ENCODE measurements around the gene CMSS1.

CMSS1 gene

DNA sequence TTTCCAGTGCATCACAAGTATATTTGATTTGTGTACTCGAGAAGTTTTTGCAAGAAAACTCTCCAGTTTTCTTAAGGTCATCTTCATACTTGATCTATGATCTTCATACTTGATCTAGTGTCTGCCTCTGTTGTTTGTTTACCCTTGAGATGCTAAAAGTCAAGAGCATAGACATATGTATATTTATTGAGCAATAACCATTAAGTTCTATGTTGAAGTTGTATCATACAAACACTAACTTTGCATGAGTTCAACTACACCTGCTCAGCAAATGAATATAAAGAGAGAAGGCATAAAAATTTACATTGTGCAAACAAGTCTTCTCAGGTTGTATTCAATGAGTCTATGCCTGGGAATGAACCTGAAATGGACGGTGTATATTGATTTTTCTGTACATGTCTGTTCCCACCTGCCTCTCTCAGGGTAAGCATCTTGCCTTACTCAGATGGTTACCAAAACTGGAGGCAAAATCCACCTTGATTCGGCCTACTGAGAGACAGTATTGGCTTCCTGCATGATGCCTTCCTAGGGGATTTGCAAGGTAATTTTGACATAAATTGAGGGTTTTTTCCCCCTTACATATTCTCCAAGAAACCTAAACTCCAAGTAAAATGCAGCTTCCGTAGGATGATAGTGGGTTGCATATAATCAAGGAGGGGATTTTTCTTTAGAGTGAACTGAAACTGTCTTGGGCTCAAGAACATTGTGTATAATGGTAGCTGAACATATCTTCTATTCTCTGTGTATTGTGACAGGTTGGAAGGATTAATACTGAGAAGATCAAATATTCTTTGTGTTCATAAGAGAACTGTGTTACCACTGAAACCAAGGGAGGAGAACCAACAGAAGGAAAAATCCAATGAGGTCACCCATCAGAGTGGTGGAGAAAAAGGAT lies 186.2 kb downstream of the CMSS1 start:
- Mint-ChIP-seq H3K27me3 (no peaks in the 10 kb centered on the region), H3K27ac (no peak overlapping the region), H3K4me1 (peaks cover 16 to 29% of the 10 kb centered on the region in 2 donors), H3K36me3 (peaks cover 7 to 11% of the 10 kb centered on the region in 2 donors), H3K4me3 (no peak overlapping the region), H3K9me3 (peaks cover 3 to 4% of the 10 kb centered on the region in 2 donors)
- ATAC-seq (replicated peaks) = peak; percentile 53 to 76
- DNase-seq = no peak

DNA sequence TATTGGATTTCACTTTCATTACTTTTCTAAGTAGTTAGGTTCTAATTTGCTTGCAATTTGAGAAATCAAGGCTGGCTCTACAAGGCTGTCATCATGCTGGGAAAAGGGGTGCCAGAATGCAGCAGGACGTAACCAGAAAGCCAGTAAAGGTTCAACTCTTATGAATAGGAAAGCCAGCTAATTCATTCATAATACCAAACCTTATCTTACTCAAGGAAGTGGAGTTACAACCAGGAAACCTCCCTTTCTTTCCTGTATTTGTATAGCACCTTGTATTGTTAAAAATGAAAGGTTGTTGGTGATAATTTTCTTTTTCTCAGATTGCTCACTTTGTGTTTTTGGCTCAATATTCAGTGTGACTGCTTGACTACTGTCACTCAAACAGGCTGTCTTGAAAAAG lies 187.3 kb downstream of the CMSS1 start:
- DNase-seq (no peak), ATAC-seq (replicated peaks) (no peak)
- Mint-ChIP-seq H3K36me3 (peaks cover 4 to 6% of the 10 kb centered on the region in 2 donors), H3K4me3 (no peak overlapping the region), H3K4me1 (peaks cover 24 to 36% of the 10 kb centered on the region in 2 donors), H3K27ac (no peak overlapping the region), H3K27me3 (no peaks in the 10 kb centered on the region), H3K9me3 (no peaks in the 10 kb centered on the region)

- Mint-ChIP-seq H3K4me1 (peaks cover 26 to 40% of the 10 kb centered on the region in 2 donors), H3K9me3 (no peaks in the 10 kb centered on the region), H3K4me3 (no peak overlapping the region), H3K36me3 (peaks cover 4 to 7% of the 10 kb centered on the region in 2 donors), H3K27ac (no peak overlapping the region), H3K27me3 (no peaks in the 10 kb centered on the region)
- ATAC-seq (replicated peaks) = no peak
- no peak for DNase-seq
These were observed 188.2 kb downstream of the CMSS1 start for GRCh38 chr3:100005665-100006393.

DNA sequence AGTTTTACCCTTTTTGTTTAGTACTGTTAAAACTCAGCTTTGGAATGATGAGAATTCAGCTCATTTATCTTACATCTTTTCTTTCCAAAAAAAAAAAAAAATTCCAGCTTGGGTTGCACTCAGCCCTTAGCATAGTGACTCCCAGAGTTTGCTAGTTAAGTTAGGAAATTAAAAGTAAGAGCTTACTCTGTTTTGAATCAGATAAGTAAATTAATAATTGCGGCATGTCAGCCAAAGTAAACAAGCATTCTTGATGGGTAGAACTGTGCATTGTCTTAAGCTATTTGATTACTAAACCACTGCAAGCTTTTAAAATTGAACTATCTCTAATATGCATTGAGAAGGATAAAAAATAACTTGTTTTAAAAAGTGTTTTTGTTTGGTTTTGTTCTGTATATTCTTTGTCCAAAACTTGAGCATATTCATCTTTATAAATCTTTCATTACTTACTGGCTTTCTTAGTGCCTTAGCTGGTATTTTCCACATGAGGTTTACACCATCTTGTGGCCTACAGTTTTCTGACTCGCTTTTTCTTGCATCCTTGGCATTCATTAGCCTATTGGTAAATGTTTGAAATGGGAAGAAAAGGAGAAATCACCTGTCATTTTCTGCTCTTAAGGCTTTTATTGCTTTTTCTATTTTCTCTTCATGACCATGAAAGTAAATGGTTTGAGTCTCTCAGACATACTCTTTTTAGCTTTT lies 189.1 kb downstream of the CMSS1 start:
- H3K36me3 Mint-ChIP-seq = peaks cover 4 to 10% of the 10 kb centered on the region in 2 donors
- peaks cover 26 to 40% of the 10 kb centered on the region in 2 donors for H3K4me1 Mint-ChIP-seq
- H3K27ac Mint-ChIP-seq = no peak overlapping the region

DNA sequence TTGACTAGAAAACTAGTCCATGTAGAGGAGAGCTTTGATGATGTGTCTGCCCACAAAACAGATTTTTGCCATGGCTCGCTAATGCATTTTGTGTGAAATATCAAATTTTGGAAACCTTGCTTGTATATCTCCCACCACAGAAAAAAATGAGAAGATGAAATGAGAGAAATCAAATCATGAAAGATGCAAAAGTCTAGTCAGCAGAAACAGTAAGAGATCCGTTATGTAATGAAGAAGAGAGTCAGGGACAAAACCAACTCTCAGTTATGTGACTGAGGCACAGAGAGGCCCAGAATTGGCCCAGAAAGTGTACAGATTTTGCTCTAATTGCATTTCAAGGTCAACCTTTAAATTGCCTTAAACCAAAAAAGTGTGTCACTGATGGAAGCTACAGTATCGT lies 189.7 kb downstream of the CMSS1 start:
- H3K9me3 Mint-ChIP-seq = no peaks in the 10 kb centered on the region
- no peak for ATAC-seq (replicated peaks)
- H3K27me3 Mint-ChIP-seq = no peaks in the 10 kb centered on the region
- no peak for DNase-seq
- H3K27ac Mint-ChIP-seq = no peak overlapping the region
- H3K4me1 Mint-ChIP-seq = peaks cover 26 to 40% of the 10 kb centered on the region in 2 donors
- H3K4me3 Mint-ChIP-seq = no peak overlapping the region
- peaks cover 4 to 10% of the 10 kb centered on the region in 2 donors for H3K36me3 Mint-ChIP-seq

More for the DNA sequence above, 189.1 kb downstream of the CMSS1 start:
- Mint-ChIP-seq H3K4me3 (no peak overlapping the region), H3K9me3 (no peaks in the 10 kb centered on the region), H3K27me3 (no peaks in the 10 kb centered on the region)
- no peak for ATAC-seq (replicated peaks)
- DNase-seq = no peak

DNA sequence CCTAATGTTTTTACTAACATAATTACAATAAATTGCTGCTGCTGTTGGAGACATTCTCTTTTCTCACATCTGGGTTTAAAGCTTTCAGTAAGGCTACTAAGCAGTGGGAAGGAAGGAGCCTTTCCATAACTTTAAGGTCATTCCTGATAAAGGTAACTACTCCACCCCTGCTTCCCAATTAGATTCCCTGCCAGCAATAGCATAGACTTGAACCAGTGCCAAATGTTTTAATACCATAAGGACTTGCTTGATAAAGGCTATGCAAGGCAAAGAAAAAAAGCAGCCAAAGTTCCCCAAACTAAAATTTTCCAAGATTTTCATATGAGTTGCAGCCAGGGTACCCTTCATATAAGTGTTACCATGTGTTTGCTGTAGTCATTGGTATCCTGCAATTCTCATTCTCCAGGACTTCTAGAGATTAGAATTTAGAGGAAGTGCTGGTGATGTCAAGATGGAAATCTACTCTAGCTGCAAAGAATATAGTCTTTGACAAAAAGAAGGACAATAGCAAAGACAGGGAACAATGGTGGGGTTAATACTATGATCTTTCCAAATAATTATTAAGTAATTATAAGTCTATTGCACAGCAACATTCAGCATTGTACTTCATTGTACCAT lies 190.5 kb downstream of the CMSS1 start:
- peaks cover 4 to 10% of the 10 kb centered on the region in 2 donors for H3K36me3 Mint-ChIP-seq
- H3K27ac Mint-ChIP-seq = no peak overlapping the region
- ATAC-seq (replicated peaks) (no peak), DNase-seq (no peak)
- H3K4me3 Mint-ChIP-seq = no peak overlapping the region
- no peaks in the 10 kb centered on the region for H3K27me3 Mint-ChIP-seq
- H3K9me3 Mint-ChIP-seq = no peaks in the 10 kb centered on the region
- peaks cover 22 to 36% of the 10 kb centered on the region in 2 donors for H3K4me1 Mint-ChIP-seq

DNA sequence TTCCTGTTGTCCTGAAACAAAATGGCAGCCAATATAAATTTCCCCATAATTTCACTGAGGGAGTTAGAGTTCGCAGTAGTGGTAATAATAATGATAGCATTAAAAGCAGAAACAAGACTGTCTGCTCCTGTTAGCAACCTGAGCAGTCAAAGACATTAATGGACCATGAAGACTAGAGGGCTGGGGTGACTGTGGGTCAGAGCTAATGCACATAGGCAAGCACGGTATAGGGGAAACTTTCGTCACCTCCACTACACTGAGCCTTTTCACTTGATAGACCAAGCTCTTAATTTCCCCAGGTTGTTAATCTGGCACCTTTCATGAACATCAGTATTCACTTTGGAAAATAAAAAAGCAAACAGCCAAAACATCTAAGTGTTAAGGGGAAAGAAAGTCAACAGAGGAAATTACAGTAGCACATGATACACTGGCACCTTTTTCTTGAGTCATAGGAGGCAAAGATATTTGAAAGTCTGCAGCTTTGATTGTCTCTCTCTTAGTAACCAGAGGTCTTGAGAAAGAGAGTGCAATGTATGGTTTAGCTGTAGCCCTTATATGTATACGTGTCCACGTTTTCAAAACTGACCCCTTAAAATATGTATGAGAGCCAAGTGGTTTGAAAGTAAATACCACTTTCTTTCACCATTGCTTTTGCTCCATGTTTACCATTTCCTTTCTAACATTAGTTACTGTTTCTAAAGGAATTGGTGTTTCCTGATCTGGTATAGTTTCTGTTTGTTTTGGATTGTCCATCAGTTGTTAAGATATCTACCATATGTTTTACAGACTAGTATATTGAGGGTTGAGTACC lies 191.8 kb downstream of the CMSS1 start:
- ATAC-seq (replicated peaks) = peak; percentile 27 to 36
- DNase-seq = no peak
- Mint-ChIP-seq H3K9me3 (no peaks in the 10 kb centered on the region), H3K4me1 (peaks cover 15 to 23% of the 10 kb centered on the region in 2 donors), H3K27me3 (no peaks in the 10 kb centered on the region), H3K4me3 (no peak overlapping the region), H3K27ac (peak overlapping the region; percentile 65), H3K36me3 (peaks cover 2 to 10% of the 10 kb centered on the region in 2 donors)

GRCh38 chr3:100010087-100010417 lies 192.4 kb downstream of the CMSS1 start:
- H3K9me3 Mint-ChIP-seq = peaks cover 3% of the 10 kb centered on the region in 2 donors

DNA sequence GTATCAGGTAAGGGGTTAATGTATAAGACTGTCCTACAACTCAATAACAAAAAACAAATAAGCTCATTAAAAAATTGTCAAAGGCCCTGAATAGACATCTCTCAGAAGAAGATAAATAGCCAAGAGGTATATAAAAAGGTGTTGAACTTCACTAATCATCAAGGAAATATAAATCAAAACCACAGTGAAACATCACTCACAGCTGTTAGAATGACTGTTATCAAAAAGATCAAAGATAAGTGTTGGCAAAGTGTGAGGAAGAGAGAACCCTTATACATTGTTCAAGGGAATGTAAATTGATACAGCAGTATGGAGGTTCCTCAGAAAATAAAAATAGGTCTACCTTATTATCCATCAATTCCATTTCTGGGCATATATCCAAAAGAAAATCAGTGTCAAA lies 201.1 kb downstream of the CMSS1 start:
- Mint-ChIP-seq H3K4me3 (no peak overlapping the region), H3K27ac (no peak overlapping the region), H3K36me3 (peaks cover 10 to 28% of the 10 kb centered on the region in 2 donors), H3K4me1 (peaks cover 3 to 5% of the 10 kb centered on the region in 2 donors), H3K27me3 (no peaks in the 10 kb centered on the region), H3K9me3 (peaks cover 4% of the 10 kb centered on the region in 2 donors)
- DNase-seq = no peak
- no peak for ATAC-seq (replicated peaks)

More at GRCh38 chr3:100010087-100010417, 192.4 kb downstream of the CMSS1 start:
- Mint-ChIP-seq H3K27me3 (no peaks in the 10 kb centered on the region), H3K27ac (no peak overlapping the region), H3K4me1 (peaks cover 13 to 21% of the 10 kb centered on the region in 2 donors), H3K36me3 (peaks cover 5 to 14% of the 10 kb centered on the region in 2 donors), H3K4me3 (no peak overlapping the region)
- no peak for DNase-seq
- ATAC-seq (replicated peaks) = no peak

- ATAC-seq (replicated peaks) (no peak), DNase-seq (no peak)
- Mint-ChIP-seq H3K9me3 (peaks cover 4% of the 10 kb centered on the region in 2 donors), H3K27ac (no peak overlapping the region), H3K4me3 (no peak overlapping the region), H3K4me1 (peaks cover 3 to 5% of the 10 kb centered on the region in 2 donors), H3K27me3 (no peaks in the 10 kb centered on the region), H3K36me3 (peaks cover 8 to 22% of the 10 kb centered on the region in 2 donors)
These were observed 202.1 kb downstream of the CMSS1 start for GRCh38 chr3:100019719-100020118.

DNA sequence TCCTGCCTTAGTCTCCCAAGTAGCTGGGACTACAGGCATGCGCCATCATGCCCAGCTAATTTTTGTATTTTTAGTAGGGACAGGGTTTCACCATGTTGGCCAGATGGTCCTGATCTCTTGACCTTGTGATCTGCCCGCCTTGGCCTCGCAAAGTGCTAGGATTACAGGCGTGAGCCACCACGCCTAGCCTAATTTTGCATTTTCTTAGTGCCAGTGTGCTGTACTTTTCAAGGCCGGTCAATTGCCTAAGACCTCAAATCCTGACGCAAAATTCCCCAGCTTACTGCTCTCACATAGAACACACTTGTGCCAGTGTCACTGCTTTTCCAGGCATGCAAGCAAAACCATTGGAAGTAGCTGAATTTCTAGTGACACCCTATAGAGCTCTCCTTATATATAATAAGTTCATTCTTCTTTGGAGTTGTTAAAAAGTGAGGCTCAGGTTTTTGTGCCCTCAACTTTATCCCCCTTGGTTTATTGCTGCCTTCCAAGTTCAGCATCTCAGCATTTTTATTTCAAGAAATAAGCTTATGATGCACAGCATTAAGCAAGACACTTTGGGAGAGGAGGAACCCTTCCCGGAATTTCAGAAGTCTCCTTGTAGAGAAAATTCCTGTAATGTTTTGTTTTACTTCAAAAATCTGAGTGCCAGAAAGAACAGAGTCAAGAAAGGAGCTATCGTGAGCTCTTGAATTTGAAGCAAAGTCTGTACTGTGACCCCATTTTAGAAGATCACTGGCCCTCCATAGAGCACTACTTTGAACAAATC lies 203.4 kb downstream of the CMSS1 start:
- no peak for ATAC-seq (replicated peaks)
- peaks cover 3 to 5% of the 10 kb centered on the region in 2 donors for H3K4me1 Mint-ChIP-seq
- no peak overlapping the region for H3K4me3 Mint-ChIP-seq
- H3K9me3 Mint-ChIP-seq = no peaks in the 10 kb centered on the region
- no peak for DNase-seq
- peaks cover 0 to 17% of the 10 kb centered on the region in 2 donors for H3K36me3 Mint-ChIP-seq
- no peak overlapping the region for H3K27ac Mint-ChIP-seq
- H3K27me3 Mint-ChIP-seq = no peaks in the 10 kb centered on the region

- ATAC-seq (replicated peaks) (no peak), DNase-seq (no peak)
- no peak overlapping the region for H3K4me3 Mint-ChIP-seq
- no peak overlapping the region for H3K27ac Mint-ChIP-seq
- H3K9me3 Mint-ChIP-seq = no peaks in the 10 kb centered on the region
- peaks cover 0 to 17% of the 10 kb centered on the region in 2 donors for H3K36me3 Mint-ChIP-seq
- peaks cover 3 to 5% of the 10 kb centered on the region in 2 donors for H3K4me1 Mint-ChIP-seq
- no peaks in the 10 kb centered on the region for H3K27me3 Mint-ChIP-seq
These were observed 204.8 kb downstream of the CMSS1 start for GRCh38 chr3:100022506-100022905.

GRCh38 chr3:100023150-100023549 lies 205.5 kb downstream of the CMSS1 start:
- Mint-ChIP-seq H3K36me3 (peaks cover 0 to 13% of the 10 kb centered on the region in 2 donors), H3K27ac (no peak overlapping the region), H3K9me3 (no peaks in the 10 kb centered on the region), H3K4me3 (no peak overlapping the region), H3K27me3 (no peaks in the 10 kb centered on the region), H3K4me1 (peaks cover 2 to 5% of the 10 kb centered on the region in 2 donors)
- DNase-seq (no peak), ATAC-seq (replicated peaks) (no peak)

All from stimulated activated naive B cell treated with anti-CD40 and anti-IgM and Interleukin-4, amounts not matched to agents 10 μg/mL and 1 μg/mL and 100 μg/mL, for 72 hours (primary cell).